IMR-90 (cell line): ENCODE data around the gene CEBPB. TPM values are rescaled to one million over a fixed set of nuclear protein-coding genes. Genes with fewer than 3 reads are reported as not detected.

ENCODE experiments used
- ATAC-seq: fragments of 200-7000 bp; cut with Tn5 transposase; 2 replicates; pipeline ENCODE4 v1.9.1; 2020; ENCODE audit warnings: low read depth, mild to moderate bottlenecking, moderate library complexity
- BruUV-seq: library from RNA; stranded (reverse); fragments of 400-500 nt; replicated peaks from 2 replicates; lab custom pipeline; 2021; lab: Mats Ljungman, UMichigan
- CTCF ChIA-PET: fragments of 300-600 bp; formaldehyde crosslinking; extraction: SDS; loops from one replicate; lab custom pipeline; 2021; ENCODE audit warnings: antibody characterized with exemption; lab: Yijun Ruan, JAX
- POLR2A ChIA-PET: fragments of 300-600 bp; sonication (Branson Sonifier 250); formaldehyde crosslinking; loops from one replicate; lab custom pipeline; 2022; ENCODE audit warnings: antibody characterized with exemption; ENCODE audit not compliant: unreplicated experiment; lab: Charles Lee
- DNase-seq: peaks from one replicate; pipeline ENCODE4 v3.0.0; 2013
- H2AFZ ChIP-seq: replicated peaks from 2 replicates; pipeline ENCODE3; 2013; ENCODE audit warnings: low read length, mild to moderate bottlenecking; ENCODE audit not compliant: poor library complexity
- H2AK5ac ChIP-seq: 2 replicates; pipeline ENCODE4 v1.6.1; 2013; ENCODE audit warnings: low read depth, low read length, inconsistent platforms
- H2AK9ac ChIP-seq: replicated peaks from 2 replicates; pipeline ENCODE3; 2013; ENCODE audit warnings: mild to moderate bottlenecking, low read depth, low read length, moderate library complexity; ENCODE audit not compliant: poor library complexity
- H2BK120ac ChIP-seq: 2 replicates; pipeline ENCODE4 v1.6.1; 2013; ENCODE audit warnings: low read depth, low read length, inconsistent platforms
- H2BK15ac ChIP-seq: 3 replicates; pipeline ENCODE4 v1.6.1; 2013; ENCODE audit warnings: low read depth, low read length, inconsistent platforms
- H2BK20ac ChIP-seq: 2 replicates; pipeline ENCODE4 v1.6.1; 2013; ENCODE audit warnings: low read depth, mild to moderate bottlenecking, inconsistent platforms, low read length, moderate library complexity
- H2BK5ac ChIP-seq: 2 replicates; pipeline ENCODE4 v1.6.1; 2013; ENCODE audit warnings: mild to moderate bottlenecking, low read depth, low read length, inconsistent platforms; ENCODE audit not compliant: poor library complexity, severe bottlenecking
- H3K14ac ChIP-seq: replicated peaks from 2 replicates; pipeline ENCODE4 v1.6.1; 2013; ENCODE audit warnings: low read depth, low read length, inconsistent platforms
- H3K18ac ChIP-seq: 2 replicates; pipeline ENCODE4 v1.6.1; 2013; ENCODE audit warnings: low read depth, low read length, control low read depth
- H3K23ac ChIP-seq: 2 replicates; pipeline ENCODE4 v1.6.1; 2013; ENCODE audit warnings: low read depth, low read length, inconsistent platforms
- H3K27ac ChIP-seq: 2 replicates; pipeline ENCODE4 v1.5.1; 2013; ENCODE audit warnings: mild to moderate bottlenecking, control low read depth, low read length; ENCODE audit not compliant: insufficient read depth
- H3K27me3 ChIP-seq: 2 replicates; pipeline ENCODE4 v1.6.1; 2013; ENCODE audit warnings: low read length; ENCODE audit not compliant: control insufficient read depth, insufficient read depth
- H3K36me3 ChIP-seq: 2 replicates; pipeline ENCODE4 v1.6.1; 2013; ENCODE audit warnings: low read length, mixed read lengths; ENCODE audit not compliant: control insufficient read depth, insufficient read depth
- H3K4ac ChIP-seq: 2 replicates; pipeline ENCODE4 v1.6.1; 2013; ENCODE audit warnings: low read depth, low read length, inconsistent platforms
- H3K4me1 ChIP-seq: 2 replicates; pipeline ENCODE4 v1.6.1; 2013; ENCODE audit warnings: low read length, mixed read lengths; ENCODE audit not compliant: control insufficient read depth, insufficient read depth
- H3K4me2 ChIP-seq: 2 replicates; pipeline ENCODE4 v1.6.1; 2013; ENCODE audit warnings: low read depth, mild to moderate bottlenecking, control low read depth, low read length, moderate library complexity
- H3K4me3 ChIP-seq: 2 replicates; pipeline ENCODE4 v1.5.1; 2013; ENCODE audit warnings: low read depth, mild to moderate bottlenecking, control low read depth, low read length, moderate library complexity; ENCODE audit not compliant: insufficient read depth
- H3K56ac ChIP-seq: 2 replicates; pipeline ENCODE4 v1.6.1; 2013; ENCODE audit warnings: low read length, inconsistent platforms; ENCODE audit not compliant: insufficient read depth; ENCODE audit errors: extremely low read depth
- H3K79me1 ChIP-seq, 2 experiments: 2 replicates each; pipeline ENCODE4 v1.6.1; 2013; ENCODE audit warnings: low read length in 2 of 2, inconsistent platforms in 1 of 2, low read depth in 1 of 2
- H3K9ac ChIP-seq: 2 replicates; pipeline ENCODE4 v1.6.1; 2013; ENCODE audit warnings: low read depth, low read length, control low read depth
- H3K9me1 ChIP-seq: 2 replicates; pipeline ENCODE4 v1.6.1; 2013; ENCODE audit warnings: low read length, inconsistent platforms; ENCODE audit not compliant: insufficient read depth
- H3K9me3 ChIP-seq: 2 replicates; pipeline ENCODE4 v1.6.1; 2013; ENCODE audit warnings: low read length; ENCODE audit not compliant: control insufficient read depth, insufficient read depth
- H4K20me1 ChIP-seq: 2 replicates; pipeline ENCODE4 v1.6.1; 2013; ENCODE audit warnings: low read length, inconsistent platforms; ENCODE audit not compliant: insufficient read depth
- H4K5ac ChIP-seq: 2 replicates; pipeline ENCODE4 v1.6.1; 2013; ENCODE audit warnings: mild to moderate bottlenecking, low read depth, low read length, control low read depth
- H4K8ac ChIP-seq, 2 experiments: 2 replicates each; pipeline ENCODE4 v1.6.1; 2013; ENCODE audit warnings: low read depth in 2 of 2, low read length in 2 of 2, control low read depth in 1 of 2, inconsistent platforms in 1 of 2
- H4K91ac ChIP-seq: 2 replicates; pipeline ENCODE4 v1.6.1; 2013; ENCODE audit warnings: low read depth, low read length, inconsistent platforms; ENCODE audit not compliant: insufficient read depth
- CTCF ChIP-seq: conservative IDR thresholded peaks from 2 replicates; pipeline ENCODE4 v1.5.1; 2012; ENCODE audit warnings: mild to moderate bottlenecking, low read depth, low read length, improper control_type of control experiment
- MAZ ChIP-seq: IDR thresholded peaks from 2 replicates; pipeline ENCODE4 v1.6.1; 2012; ENCODE audit warnings: low read depth, mild to moderate bottlenecking, low read length, improper control_type of control experiment, moderate library complexity, borderline replicate concordance
- MXI1 ChIP-seq: IDR thresholded peaks from 2 replicates; pipeline ENCODE4 v1.6.1; 2012; ENCODE audit warnings: low read depth, mild to moderate bottlenecking, low read length, moderate library complexity, borderline replicate concordance
- RCOR1 ChIP-seq: IDR thresholded peaks from 2 replicates; pipeline ENCODE4 v1.6.1; 2012; ENCODE audit warnings: mild to moderate bottlenecking, low read length, improper control_type of control experiment; ENCODE audit not compliant: insufficient replicate concordance
- RFX5 ChIP-seq: IDR thresholded peaks from 2 replicates; pipeline ENCODE4 v1.8.0; 2012; ENCODE audit warnings: low read depth, mild to moderate bottlenecking, low read length, moderate library complexity
- WGBS, 2 experiments: methylation state at CpG; one replicate each; pipeline versions ENCODE4 v1.1.5 to v1.1.7; 2013; ENCODE audit warnings: missing lambda C conversion rate in 2 of 2; ENCODE audit not compliant: insufficient read length in 1 of 2; ENCODE audit errors: extremely low coverage in 2 of 2; 5-methylcytosine and 5-hydroxymethylcytosine counted together
- dilution Hi-C: fragments of 300-500 bp; cut with HindIII; formaldehyde crosslinking; loops from one replicate; pipeline ENCODE4 v1.14.3; 2018; ENCODE audit warnings: low sequenced_read_pairs; ENCODE audit not compliant: unreplicated experiment
- in situ Hi-C: fragments of 300-500 bp; cut with MboI; formaldehyde crosslinking; loops from 3 replicates; pipeline ENCODE4 v1.14.3; 2019; ENCODE audit warnings: low sequenced_read_pairs, inconsistent platforms, mixed read lengths
- intact Hi-C: fragments of 100-400 bp; cut with micrococcal nuclease; formaldehyde crosslinking; loops from 2 replicates; pipeline ENCODE4 v1.10.0; 2022
- polyA plus RNA-seq, 3 experiments: library from polyadenylated mRNA; depleted of rRNA; stranded (reverse); fragments of >200 nt; gene quantifications; 2 replicates each; pipeline ENCODE4 v1.2.3, GENCODE V29; 2012; ENCODE audit warnings: low replicate concordance in 1 of 3
- total RNA-seq: library from RNA; depleted of rRNA; stranded (reverse); fragments of >200 nt; gene quantifications from 2 replicates; pipeline ENCODE4 v1.2.3, GENCODE V29; 2012
- TF ChIP-seq, protein P1 (sequence below): fragments of 150-350 bp; IDR thresholded peaks from 2 replicates; pipeline ENCODE4 v1.6.1; 2017; ENCODE audit warnings: mild to moderate bottlenecking, antibody characterized with exemption, low read length, low read depth

CEBPB gene
- total and polyA plus RNA-seq, 2 of the 4 experiments (the other 2 are of a cell fraction): 3.4 to 17.4 TPM

GRCh38 chr20:50188879-50189680 lies 1.6 kb upstream of the CEBPB start:
- BruUV-seq: no TSS peak
- Histone ChIP-seq H3K79me1 (peaks cover 0 to 17% of the 10 kb centered on the region in 2 experiments; a peak in 2 of 4 replicates), H3K9ac (no peak overlapping the region), H3K4me3 (no peak overlapping the region), H4K91ac (peak overlapping the region; percentile 3; the same call in 1 of the 2 replicates), H4K5ac (no peak overlapping the region), H2BK15ac (no peak overlapping the region), H3K4me2 (no peak overlapping the region), H2AK5ac (peak overlapping the region; percentile 85; the same call in 1 of the 2 replicates), H3K27me3 (no peaks in the 10 kb centered on the region), H3K56ac (no peak overlapping the region), H4K20me1 (peaks cover 25% of the 10 kb centered on the region), H3K14ac (no peak overlapping the region), H3K4me1 (peaks cover 7% of the 10 kb centered on the region), H3K9me3 (no peaks in the 10 kb centered on the region), H4K8ac (no peak overlapping the region), H3K18ac (no peak overlapping the region), H3K36me3 (peaks cover 17% of the 10 kb centered on the region), H3K27ac (no peak overlapping the region), H2AK9ac (peak overlapping the region; percentile 10), H3K9me1 (peaks cover 2% of the 10 kb centered on the region), H2BK120ac (peak overlapping the region; percentile 37; the same call in 1 of the 2 replicates), H2BK5ac (no peak overlapping the region), H2AFZ (peak overlapping the region; percentile 17), H2BK20ac (no peak overlapping the region), H3K4ac (no peak overlapping the region), H3K23ac (no peak overlapping the region)
- dilution Hi-C loops (no loop called here), in situ Hi-C loops (loop anchor here (5.0 to 10.0 kb wide), 4 partner anchors 273 to 596 kb away; no protein-coding TSS in a partner anchor), intact Hi-C loops (loop anchor here (5.0 kb wide), 1 partner anchor 553 kb away; no protein-coding TSS in a partner anchor)
- WGBS, 2 experiments: 98% methylated on average over 7 of the region's 18 CpGs; no CpG with 5 or more reads in 1 of the 2 experiments
- ChIA-PET CTCF (interaction anchor here (1.0 to 2.5 kb wide), 3 partner anchors 12 to 390 kb away, joined by 3 to 12 read pairs (median 5); no protein-coding TSS in a partner anchor), POLR2A (interaction anchor here (0.6 kb wide), 1 partner anchor 176 kb away, joined by 3 read pairs; no protein-coding TSS in a partner anchor)
- TF ChIP-seq, protein P1, sequence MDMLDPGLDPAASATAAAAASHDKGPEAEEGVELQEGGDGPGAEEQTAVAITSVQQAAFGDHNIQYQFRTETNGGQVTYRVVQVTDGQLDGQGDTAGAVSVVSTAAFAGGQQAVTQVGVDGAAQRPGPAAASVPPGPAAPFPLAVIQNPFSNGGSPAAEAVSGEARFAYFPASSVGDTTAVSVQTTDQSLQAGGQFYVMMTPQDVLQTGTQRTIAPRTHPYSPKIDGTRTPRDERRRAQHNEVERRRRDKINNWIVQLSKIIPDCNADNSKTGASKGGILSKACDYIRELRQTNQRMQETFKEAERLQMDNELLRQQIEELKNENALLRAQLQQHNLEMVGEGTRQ: no peak
- TF ChIP-seq CTCF (no peak), MXI1 (no peak), MAZ (no peak), RCOR1 (no peak), RFX5 (no peak)
- DNase-seq (no peak), ATAC-seq (no peak)
